GM10847 (cell line): ENCODE measurements around the gene CNDP1.

Experiments used
- POLR2A ChIP-seq: IDR thresholded peaks from 2 replicates; pipeline ENCODE4 v1.6.1; 2011; ENCODE audit not compliant: insufficient read length; ENCODE audit errors: extremely low read depth

CNDP1 gene, protein sequence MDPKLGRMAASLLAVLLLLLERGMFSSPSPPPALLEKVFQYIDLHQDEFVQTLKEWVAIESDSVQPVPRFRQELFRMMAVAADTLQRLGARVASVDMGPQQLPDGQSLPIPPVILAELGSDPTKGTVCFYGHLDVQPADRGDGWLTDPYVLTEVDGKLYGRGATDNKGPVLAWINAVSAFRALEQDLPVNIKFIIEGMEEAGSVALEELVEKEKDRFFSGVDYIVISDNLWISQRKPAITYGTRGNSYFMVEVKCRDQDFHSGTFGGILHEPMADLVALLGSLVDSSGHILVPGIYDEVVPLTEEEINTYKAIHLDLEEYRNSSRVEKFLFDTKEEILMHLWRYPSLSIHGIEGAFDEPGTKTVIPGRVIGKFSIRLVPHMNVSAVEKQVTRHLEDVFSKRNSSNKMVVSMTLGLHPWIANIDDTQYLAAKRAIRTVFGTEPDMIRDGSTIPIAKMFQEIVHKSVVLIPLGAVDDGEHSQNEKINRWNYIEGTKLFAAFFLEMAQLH

DNA sequence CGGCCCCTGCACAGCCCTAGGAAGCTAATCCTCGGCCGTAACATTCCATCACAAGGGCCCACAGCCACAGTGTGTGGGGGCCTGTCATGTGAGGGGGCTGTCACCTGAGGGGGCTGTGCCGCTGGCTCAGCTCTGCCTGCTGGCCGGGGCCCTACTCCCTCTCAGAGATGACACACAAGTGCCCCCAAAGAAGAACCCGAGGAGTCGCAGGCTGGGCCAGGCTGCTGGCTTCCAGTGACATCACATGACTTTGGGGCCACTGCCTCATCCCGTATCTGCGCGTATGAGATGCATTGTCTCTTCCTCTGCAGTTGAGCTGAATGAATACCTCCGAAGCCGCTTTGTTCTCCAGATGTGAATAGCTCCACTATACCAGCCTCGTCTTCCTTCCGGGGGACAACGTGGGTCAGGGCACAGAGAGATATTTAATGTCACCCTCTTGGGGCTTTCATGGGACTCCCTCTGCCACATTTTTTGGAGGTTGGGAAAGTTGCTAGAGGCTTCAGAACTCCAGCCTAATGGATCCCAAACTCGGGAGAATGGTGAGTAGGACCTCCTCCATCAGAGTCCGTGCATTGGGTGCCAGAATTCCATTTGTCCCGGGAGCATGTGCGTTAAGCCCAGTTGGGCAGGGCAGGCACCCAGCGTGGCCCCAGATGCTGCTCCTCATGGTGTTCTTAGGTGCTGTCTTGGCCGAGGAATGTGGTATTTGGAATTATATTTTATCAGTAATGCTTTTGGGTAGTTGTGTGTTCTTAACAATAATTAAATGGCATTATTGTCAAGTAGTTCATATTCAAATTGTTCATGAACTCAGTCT lies at the start of gene CNDP1:
TSS of gene CNDP1 (plus strand) at position 351 of the 820 bp plus-strand sequence. CDS start at position 519, 168 bp downstream.
- TF ChIP-seq POLR2A = no peak

DNA sequence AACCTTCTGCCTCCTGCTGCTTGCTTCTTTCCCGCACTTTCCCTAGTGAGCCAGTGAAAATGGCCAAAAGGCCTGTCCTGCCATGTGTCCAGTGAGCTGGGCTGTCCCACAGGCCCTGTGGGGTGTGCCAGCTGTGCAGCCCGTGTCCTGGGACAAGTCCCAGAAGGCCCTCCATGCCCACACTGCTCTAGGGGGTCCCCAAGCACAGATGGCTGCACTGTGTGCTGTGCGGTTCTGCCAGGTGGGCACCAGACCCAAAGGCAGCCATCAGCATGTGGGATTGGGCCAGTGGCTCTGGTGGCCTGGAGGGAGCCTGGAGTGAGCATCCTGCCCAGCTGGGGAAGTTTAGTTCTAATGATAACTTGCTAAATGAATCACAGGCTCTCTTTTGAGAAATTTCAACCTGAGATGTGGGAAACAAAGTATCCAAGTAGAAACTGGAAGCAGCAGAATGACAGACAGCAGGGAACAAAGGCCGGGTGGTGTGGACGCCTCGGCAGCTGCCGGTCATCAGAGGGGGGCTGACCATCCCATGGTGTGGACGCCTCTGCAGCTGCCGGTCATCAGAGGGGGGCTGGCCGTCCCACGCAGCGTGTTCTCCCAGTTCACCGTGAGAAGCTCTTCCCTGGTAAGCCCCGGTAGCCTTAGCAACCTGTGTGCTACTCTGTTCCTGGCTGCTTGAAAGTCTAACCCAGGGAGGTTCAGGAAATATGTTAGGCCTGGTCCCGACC lies 48.0 kb upstream of the CNDP1 start:
- no peak for TF ChIP-seq POLR2A

DNA sequence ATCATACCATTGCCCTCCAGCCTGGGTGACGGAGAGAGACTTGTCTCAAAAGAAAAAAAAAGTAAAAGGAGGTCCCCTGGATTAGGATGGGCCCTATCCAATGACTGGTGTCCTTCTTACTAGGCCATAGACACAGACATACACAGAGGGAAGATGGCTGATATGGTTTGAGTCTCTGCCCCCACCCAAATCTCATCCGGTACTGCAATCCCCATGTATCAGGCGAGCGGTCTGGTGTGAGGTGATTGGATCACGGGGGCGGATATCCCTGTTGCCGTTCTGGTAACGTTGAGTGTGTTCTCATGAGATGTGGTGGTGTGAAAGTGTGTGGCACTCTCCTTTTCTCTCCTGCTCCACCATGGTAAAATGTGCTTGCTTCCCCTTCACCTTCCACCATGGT lies 45.9 kb upstream of the CNDP1 start:
- no peak for TF ChIP-seq POLR2A

DNA sequence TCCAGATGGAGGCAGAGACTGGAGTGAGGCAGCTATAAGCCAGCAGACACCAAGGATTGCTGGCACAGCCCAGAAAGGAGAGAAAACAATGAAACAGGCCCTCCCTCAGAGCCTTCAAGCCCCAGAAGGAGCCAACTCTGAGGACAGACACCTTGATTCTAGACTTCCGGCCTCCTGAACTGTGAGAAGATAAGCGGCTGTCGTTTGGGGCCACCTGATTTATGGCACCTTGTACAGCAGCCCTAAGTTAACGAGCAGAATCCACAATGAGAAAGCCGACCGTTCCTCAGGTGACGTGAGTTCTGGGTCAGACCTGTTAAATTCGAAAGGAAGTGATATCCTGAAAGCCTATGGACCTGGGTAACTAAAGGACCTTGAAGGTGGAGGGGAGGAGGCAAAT lies 45.4 kb upstream of the CNDP1 start:
- TF ChIP-seq POLR2A = no peak

DNA sequence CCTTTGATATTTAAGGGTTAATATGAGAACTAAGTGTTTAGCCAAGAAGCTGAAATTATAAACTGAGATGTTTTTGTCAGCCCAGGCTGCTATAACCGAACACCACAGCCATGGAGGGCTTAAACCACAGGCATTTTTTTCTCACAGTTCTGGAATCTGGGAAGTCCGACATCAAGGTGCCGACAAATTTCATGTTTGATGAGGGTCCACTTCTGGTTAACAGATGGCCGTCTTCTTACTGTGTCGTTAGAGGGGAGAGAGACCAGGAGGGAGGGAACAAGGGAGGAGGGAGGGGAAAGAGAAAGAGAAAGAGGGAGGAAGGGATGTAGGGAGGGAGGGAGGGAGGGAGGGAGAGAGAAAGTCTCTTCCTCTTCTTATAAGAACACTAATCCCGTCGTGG lies 44.6 kb upstream of the CNDP1 start:
- TF ChIP-seq POLR2A = no peak

DNA sequence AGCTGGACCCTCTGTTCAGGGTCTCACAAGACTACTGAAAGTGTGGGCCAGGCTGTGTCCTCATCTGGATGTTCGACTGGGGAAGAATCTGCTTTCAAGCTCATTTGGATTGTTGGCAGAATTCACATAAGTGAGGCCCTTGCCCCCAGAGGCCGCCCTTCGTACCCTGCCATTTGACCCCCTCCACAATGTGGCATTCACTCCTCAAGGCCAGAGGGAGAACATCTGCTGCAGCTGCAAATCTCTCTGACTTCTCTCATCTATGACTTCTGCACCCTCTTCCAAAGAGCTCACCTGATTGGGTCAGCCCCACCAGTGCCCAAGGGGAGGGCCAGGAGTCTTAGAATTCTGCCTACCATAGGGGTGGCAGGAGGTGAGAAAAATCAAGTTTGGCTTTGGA lies 42.0 kb upstream of the CNDP1 start:
- no peak for TF ChIP-seq POLR2A

DNA sequence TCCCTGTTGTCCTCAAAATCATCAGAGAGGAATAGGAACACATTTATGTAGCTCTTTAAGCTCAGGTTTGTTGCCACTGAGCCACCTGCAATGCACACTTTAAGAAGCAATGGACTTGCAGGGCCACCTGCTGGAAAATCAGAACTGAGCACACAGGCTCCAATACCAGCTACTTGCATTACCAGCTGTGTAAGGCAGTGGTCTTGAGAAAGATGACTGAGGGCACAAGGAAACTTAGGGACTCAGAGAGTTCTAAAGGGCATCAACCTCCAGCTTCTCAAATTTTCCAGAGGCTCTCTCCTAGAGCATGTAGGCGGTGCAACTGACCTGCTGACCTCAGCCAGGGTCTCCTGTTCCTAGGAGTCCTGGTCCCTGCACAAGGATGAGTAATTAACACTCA lies 40.6 kb upstream of the CNDP1 start:
- no peak for TF ChIP-seq POLR2A

DNA sequence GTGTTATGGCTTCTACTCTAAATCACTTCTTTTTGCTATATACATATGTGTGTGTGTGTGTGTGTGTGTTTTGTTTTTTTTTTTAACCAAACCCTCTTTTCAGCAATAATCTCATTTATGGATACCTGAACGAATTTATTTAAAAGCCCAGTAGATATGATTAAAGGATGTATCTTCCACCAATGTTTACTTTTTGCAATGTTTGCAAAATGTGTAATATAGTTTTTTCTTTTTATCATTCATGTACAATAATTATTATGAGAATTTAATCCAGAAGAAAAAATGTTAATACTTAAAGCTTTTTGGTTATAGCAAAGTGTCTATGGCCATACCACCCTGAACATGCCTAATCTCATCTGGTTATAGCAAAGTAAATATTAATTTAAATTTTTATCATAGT lies 39.8 kb upstream of the CNDP1 start:
- no peak for TF ChIP-seq POLR2A

DNA sequence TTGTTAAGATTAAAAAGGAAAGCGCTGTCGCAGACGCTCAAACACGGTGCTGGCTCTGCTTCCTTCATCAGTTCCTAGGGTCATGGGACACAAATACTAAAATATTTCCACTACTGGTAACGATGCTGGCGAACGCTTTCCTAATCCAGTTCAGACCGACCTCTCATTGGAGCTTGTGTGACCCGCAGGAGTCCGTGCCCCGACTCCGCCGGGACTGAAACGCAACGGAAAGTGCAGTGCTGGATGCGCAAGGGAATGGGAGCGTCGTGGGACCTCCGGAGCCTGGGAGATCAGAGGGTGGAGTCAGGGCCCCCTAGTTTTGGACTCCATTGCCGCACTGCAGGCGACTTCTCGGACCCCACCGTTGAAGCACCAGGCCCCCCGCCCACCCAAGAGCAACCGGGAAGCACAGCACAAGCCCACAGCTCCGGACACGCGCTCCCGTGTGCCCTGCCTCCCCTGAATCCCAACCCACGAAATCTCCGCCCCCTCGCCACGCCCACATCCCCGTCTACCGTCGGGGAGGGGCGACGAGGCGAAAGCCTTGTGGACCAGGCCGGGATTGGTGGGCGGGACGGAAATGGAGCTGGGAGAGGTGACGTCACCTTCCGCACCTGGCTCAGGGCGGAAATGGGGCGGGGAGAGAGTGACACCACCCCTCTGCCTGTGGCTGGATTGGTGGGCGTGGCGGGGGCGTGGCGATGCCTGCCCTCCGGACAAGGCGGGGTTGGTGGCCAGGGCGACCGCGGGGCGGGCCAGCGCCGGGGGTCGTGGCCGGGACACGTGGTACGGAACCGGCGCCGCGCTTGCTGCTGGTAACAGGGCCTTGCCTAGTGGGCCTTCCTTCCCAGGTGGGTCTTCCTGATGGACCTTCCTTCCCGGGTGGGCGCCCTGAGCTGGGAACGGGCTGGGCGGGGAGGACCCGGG lies 38.5 kb upstream of the CNDP1 start, which contains the start of gene CNDP2:
TSS of gene CNDP2 (plus strand) at position 783 of the 927 bp plus-strand sequence. CDS start 3,611 bp downstream, outside the sequence.
- peak; percentile 74 for TF ChIP-seq POLR2A

DNA sequence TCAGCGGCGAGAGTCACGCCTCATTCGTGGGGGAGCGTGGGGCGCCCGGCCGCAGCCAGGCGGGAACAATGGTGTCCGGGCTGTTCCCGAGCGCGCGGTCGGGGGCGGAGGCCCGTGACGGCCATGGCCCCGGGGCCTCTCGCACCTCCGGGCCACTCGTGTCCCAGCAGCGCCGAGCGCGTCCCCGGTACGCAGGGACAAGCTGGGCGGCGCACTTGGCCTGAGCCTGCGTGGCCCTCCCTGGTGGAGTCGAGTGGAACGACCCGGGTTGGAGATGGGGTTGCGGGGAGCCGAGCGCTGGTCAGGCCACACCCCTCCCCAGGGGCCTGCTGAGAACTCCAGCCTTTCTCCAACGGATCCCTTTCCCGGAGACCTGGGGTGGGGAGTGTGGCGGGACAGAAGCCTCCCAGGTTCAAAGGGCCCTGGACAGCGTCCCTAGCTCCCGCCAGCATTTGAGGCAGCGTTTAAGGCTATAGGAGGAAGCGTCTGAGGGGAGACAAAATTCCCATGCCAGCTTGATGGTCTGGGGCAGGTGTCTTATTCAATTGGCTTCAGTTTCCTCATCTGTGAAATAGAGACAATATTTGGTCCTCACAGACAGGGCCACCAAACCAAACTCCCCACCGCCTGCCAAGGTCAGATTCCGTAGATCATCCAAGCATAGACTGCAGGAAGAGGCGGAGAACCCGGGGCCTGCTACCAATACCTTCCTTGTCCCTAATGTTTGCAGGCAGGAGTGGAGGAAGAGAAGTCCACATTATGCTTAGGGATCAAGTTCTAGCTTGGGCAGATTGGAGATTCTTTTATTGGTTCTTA lies 37.6 kb upstream of the CNDP1 start:
- no peak for TF ChIP-seq POLR2A

DNA sequence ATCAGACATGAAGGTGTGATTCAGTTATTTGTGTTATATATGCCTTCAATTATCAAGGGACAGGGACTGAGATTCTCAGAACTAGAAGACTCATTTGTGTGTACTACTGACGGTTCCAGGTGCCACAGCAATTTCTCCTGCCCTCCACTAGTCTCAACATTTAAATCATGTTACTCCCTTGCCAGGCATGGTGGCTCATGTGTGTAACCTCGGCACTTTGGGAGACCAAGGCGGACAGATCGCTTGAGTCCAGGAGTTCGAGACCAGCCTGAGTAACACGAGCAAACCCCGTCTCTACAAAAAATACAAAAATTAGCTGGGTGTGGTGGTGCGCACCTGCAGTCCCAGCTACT lies 37.0 kb upstream of the CNDP1 start:
- no peak for TF ChIP-seq POLR2A

DNA sequence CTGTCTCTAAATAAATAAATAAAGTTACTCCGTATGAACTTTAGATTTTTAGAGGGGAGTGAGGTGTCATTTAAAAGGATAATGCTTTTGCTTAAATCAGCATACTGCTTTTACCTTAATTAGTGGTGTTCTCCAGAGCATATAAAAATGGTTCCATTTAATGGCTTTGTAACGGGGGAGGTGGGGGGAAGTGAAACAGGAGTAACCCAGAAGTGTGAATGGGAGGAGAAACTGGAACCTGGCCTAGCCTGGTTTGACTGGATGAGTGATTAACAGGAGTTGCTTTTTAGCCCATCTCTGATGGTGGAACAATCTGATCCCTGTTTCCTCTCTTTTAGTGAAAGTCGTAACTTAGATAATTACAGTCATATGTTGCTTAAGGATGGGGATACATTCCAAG lies 36.5 kb upstream of the CNDP1 start:
- TF ChIP-seq POLR2A = no peak
